Prostate gland (tissue), 2 donors: ENCODE measurements around the gene ULK4.

Experiments used
- CTCF ChIP-seq, 4 experiments: fragments of 200-600 bp in 2 of 4; fragments of 450-650 bp in 2 of 4; sonication (generic) in 2 of 4; IDR thresholded peaks; 1 replicate in 3 of 4; 2 replicates in 1 of 4; pipeline ENCODE4 v1.5.1; 2016 to 2019; ENCODE audit warnings: antibody characterized with exemption in 4 of 4, mild to moderate bottlenecking in 2 of 4, moderate library complexity in 2 of 4
- POLR2A ChIP-seq: fragments of 450-650 bp; IDR thresholded peaks from one replicate; pipeline ENCODE4 v1.6.1; 2016; ENCODE audit warnings: antibody characterized with exemption, mild to moderate bottlenecking
- POLR2AphosphoS5 ChIP-seq: sonication (generic); formaldehyde crosslinking; IDR thresholded peaks from one replicate; pipeline ENCODE4 v1.6.1; 2017; ENCODE audit warnings: antibody characterized with exemption

- TF ChIP-seq CTCF (IDR thresholded peaks at IDR 0.05) (no peak), POLR2A (no peak), POLR2AphosphoS5 (no peak)
Observed at GRCh38 chr3:42010530-42010929, 48.6 kb upstream of the ULK4 start.
